Activated naive CD4-positive, alpha-beta T cell treated with anti-CD3 and anti-CD28 coated beads, Interleukin-2, amount 50 U/mL, for 72 hours (primary cell): Measurements from ENCODE around the gene SCUBE2. TPM values are rescaled to one million over a fixed set of nuclear protein-coding genes. Genes with fewer than 3 reads are reported as not detected.
A peak's percentile ranks its signal among the peaks of the same experiment; 100 is the strongest.
"Not testable (repeated sequence)": the region's sequence is repeated elsewhere in the genome, so short reads cannot be mapped to it uniquely, and the experiment has no call there.

ENCODE experiments used
- ATAC-seq, 2 donors: fragments of 150-1000 bp; cut with Tn5 transposase; 2 replicates each; pipeline ENCODE4 v1.10.0; 2021; ENCODE audit warnings: mild to moderate bottlenecking in 2 of 2, moderate library complexity in 2 of 2
- DNase-seq, 2 donors: peaks; one replicate each; pipeline ENCODE4 v3.0.0; 2021 to 2022; ENCODE audit warnings: low spot score in 2 of 2
- H3K27ac Mint-ChIP-seq, 2 donors: one replicate each; pipeline ENCODE4 v1.8.0; 2022; ENCODE audit warnings: mild to moderate bottlenecking in 2 of 2, mixed read lengths in 2 of 2
- H3K36me3 Mint-ChIP-seq, 2 donors: one replicate each; pipeline ENCODE4 v1.8.0; 2022; ENCODE audit warnings: mixed read lengths in 2 of 2
- H3K9me3 Mint-ChIP-seq, 2 donors: one replicate each; pipeline ENCODE4 v1.8.0; 2022; ENCODE audit warnings: mixed read lengths in 2 of 2
- total RNA-seq, 2 donors: library from RNA; stranded (reverse); gene quantifications; one replicate each; pipeline ENCODE4 v1.2.3, GENCODE V29; 2022

SCUBE2 gene
- total RNA-seq, 2 donors from 2014 or later: 0.61 to 0.70 TPM

DNA sequence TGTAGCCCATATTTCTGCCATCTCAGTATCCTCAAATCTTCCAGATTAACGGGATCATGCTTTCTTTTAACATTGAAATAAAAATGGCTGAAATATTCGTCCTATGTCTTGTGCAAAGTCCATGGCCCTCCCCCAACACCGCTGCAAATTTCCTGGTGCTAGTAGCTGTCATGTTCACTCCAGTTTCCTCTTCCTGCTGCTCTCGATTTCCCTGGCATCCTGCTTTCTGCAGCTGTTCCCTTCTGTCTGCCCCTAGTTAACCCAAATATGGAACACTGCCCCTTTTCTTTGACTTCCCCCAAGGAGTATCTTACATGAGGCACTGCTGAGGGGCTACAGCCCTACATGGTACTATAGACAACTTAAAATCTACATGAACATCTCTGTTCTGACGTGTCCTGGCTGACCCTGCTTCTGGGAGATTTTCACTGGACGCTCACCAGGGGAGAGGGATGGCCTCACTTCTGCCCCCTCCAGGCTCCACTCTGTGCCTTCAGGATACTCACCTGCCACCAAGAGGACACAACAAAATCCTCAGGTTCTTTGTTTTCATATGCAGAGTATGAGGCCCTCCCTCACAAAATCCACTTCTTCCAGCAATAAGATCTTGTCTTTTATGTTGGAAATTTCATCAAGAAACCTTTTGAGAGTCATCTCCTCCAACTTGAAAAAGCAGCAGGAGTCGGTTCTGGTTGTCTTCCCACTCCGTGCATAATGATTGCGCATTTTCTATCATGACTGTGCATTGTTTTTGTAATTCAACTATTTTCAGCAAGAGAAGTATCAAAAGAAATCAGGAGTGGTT lies 29.5 kb upstream of the SCUBE2 start:
- Mint-ChIP-seq H3K36me3 (no peaks in the 10 kb centered on the region), H3K9me3 (no peaks in the 10 kb centered on the region), H3K27ac (no peak overlapping the region)
- no peak for ATAC-seq
- DNase-seq: no peak

GRCh38 chr11:9118277-9118676 lies 26.9 kb upstream of the SCUBE2 start:
- H3K36me3 Mint-ChIP-seq: peaks cover 0 to 1% of the 10 kb centered on the region in 2 donors
- ATAC-seq: no peak

DNA sequence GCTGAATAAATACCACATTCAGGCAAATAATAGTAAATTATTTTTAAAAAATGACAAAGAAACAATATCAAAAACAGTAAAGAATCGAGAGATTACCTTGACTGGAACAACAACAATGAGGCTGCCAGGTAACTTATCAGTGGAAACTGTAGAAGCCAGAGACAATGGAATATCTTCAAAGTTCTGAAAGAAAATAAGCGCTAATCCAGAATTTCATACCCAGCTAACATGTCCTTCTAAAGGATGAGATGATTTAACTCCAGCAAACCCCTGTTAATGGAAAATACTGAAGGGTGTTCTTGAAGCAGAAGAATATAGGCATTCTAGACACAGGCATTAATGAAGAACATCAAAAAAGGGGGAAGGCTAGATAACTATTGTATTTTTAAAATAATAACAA lies 20.7 kb upstream of the SCUBE2 start:
- Mint-ChIP-seq H3K27ac (no peak overlapping the region), H3K9me3 (peaks cover 10 to 21% of the 10 kb centered on the region in 2 donors), H3K36me3 (peaks cover 9 to 26% of the 10 kb centered on the region in 2 donors)
- DNase-seq (no peak), ATAC-seq (no peak)

More at GRCh38 chr11:9118277-9118676, 26.9 kb upstream of the SCUBE2 start:
- no peak for DNase-seq
- Mint-ChIP-seq H3K9me3 (peaks cover 0 to 5% of the 10 kb centered on the region in 2 donors), H3K27ac (no peak overlapping the region)

DNA sequence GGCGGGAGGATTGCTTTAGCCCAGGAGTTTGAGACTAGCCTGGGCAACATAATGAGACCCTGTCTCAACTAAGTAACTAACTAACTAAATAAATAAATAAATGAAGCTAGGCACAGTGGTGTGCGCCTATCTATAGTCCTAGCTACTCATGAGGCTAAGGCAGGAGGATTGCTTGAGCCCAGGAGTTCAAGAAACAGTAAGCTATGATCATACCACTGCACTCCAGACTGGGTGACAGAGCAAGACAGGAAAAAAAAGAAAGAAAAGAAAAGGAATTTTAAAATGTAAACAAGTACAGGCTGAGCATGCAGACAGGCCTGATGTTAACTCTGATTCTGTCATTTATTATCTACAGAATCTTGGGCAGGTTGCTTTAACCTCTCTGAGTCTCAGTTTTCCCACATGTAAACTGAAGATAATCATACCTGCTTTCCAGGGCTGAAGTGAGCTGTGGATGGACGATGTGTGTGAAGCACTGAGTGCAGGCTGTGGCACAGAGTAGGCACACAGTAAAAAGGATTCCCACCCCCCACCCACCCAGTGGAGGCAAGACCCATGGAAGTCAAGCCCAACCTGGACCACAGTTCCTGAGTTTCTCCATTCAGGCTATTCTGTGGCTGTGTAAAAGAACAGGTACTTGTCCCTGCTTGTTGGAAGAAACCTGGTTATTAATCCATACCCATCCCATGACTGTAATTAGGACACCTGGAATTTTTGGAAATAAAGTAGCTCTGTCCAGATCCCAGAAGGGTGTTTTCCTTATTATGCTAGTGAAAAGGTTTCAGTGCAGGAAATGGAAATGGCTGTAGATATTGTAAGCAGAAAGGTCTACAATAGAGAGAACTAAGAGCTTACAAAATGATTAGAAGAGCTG lies 18.7 kb upstream of the SCUBE2 start:
- DNase-seq (no peak), ATAC-seq (no peak)
- peaks cover 9 to 26% of the 10 kb centered on the region in 2 donors for H3K36me3 Mint-ChIP-seq
- H3K9me3 Mint-ChIP-seq: peaks cover 10 to 21% of the 10 kb centered on the region in 2 donors
- H3K27ac Mint-ChIP-seq: no peak overlapping the region

DNA sequence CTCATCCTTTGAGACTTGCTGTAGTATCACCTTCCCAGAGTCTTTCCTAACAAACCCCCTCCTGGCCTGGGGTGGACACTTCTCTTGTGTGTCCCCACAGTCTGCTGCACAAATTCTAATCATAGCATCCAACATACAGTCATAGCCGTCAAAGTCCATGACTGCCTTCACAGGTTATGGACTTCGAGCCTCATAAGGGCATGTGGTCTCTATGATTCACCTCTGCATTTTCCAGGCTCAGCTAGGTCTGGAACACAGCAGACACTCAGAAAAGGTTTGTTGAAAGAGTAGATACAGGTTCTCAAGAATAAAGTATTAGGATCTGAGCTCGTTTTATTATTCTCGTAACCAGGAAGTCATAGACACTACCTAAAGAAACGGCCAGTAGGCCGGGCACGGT lies 13.2 kb upstream of the SCUBE2 start:
- Mint-ChIP-seq H3K27ac (peak overlapping the region; percentile 1 to 12), H3K36me3 (no peaks in the 10 kb centered on the region), H3K9me3 (no peaks in the 10 kb centered on the region)
- no peak for DNase-seq
- no peak for ATAC-seq

GRCh38 chr11:9103542-9104276 lies 12.3 kb upstream of the SCUBE2 start:
- Mint-ChIP-seq H3K36me3 (no peaks in the 10 kb centered on the region), H3K9me3 (no peaks in the 10 kb centered on the region), H3K27ac (no peak overlapping the region)
- DNase-seq (no peak), ATAC-seq (no peak)

DNA sequence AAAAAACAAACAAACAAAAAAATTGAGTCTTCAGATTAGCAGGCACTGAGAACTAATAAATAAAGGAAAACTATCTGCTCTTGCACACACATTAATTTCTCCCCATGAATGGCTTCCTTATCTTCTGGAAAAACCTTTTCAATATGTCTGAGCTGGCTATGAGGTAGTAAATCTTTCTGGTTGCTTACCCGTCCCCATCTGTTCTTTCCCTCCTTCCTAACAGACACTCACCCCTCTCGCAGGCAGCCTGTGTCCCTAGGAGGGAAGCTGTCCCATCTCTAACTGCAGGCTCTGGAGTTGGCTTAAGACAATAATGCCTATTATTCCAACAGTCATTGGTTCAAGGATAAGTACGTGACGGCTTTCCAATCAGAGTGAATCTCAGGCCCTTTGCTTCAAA lies 8.2 kb upstream of the SCUBE2 start:
- H3K27ac Mint-ChIP-seq: no peak overlapping the region
- no peaks in the 10 kb centered on the region for H3K36me3 Mint-ChIP-seq
- DNase-seq (no peak), ATAC-seq (no peak)
- H3K9me3 Mint-ChIP-seq: no peaks in the 10 kb centered on the region

GRCh38 chr11:9098455-9098854 lies 7.1 kb upstream of the SCUBE2 start:
- H3K27ac Mint-ChIP-seq, H3K36me3 Mint-ChIP-seq, ATAC-seq, DNase-seq, H3K9me3 Mint-ChIP-seq: not testable (repeated sequence)

- peak overlapping the region in 1 of 2 donors; percentile 38 for H3K27ac Mint-ChIP-seq
- not testable (repeated sequence) for H3K9me3 Mint-ChIP-seq, ATAC-seq, DNase-seq, H3K36me3 Mint-ChIP-seq
Observed at GRCh38 chr11:9097186-9097943, 6.0 kb upstream of the SCUBE2 start.

- no peaks in the 10 kb centered on the region for H3K9me3 Mint-ChIP-seq
- DNase-seq: no peak
- no peaks in the 10 kb centered on the region for H3K36me3 Mint-ChIP-seq
- no peak for ATAC-seq
- H3K27ac Mint-ChIP-seq: no peak overlapping the region
Observed at GRCh38 chr11:9096427-9096826, 5.0 kb upstream of the SCUBE2 start.

DNA sequence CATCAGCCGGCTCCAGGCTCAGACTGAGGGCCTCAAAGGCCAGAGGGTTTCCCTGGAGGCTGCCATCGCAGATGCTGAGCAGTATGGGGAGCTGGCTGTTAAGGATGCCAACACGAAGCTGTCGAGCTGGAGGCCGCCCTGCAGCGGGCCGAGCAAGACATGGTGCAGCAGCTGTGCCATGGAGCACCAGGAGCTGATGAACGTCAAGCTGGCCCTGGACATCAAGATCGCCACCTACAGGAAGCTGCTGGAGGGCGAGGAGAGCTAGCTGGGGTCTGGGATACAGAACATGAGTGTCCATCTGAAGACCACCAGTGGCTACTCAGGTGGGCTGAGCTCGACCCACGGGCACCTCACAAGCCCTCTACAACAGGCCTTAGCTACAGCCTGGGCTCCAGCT lies 4.0 kb upstream of the SCUBE2 start:
- Mint-ChIP-seq H3K27ac (no peak overlapping the region), H3K36me3 (no peaks in the 10 kb centered on the region), H3K9me3 (no peaks in the 10 kb centered on the region)
- DNase-seq (peak in 1 of 2 donors; percentile 24), ATAC-seq (no peak)

DNA sequence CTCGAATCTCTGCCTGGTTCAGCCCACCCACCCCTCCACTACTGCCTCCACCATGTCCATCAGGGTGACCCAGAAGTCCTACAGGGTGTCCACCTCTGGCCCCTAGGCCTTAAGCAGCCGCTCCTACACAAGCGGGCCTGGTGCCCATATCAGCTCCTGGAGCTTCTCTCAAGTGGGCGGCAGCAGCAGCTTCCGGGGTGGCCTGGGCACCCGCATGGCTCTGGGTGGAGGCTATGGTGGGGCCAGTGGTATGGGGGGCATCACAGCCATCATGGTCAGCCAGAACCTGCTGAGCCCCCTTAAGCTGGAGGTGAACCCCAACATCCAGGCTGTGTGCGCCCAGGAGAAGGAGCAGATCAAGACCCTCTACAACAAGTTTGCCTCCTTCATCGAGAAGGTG lies 3.0 kb upstream of the SCUBE2 start:
- Mint-ChIP-seq H3K9me3 (no peaks in the 10 kb centered on the region), H3K27ac (no peak overlapping the region), H3K36me3 (no peaks in the 10 kb centered on the region)
- DNase-seq (no peak), ATAC-seq (no peak)

GRCh38 chr11:9092853-9093778 lies 1.7 kb upstream of the SCUBE2 start:
- Mint-ChIP-seq H3K9me3 (no peaks in the 10 kb centered on the region), H3K27ac (no peak overlapping the region), H3K36me3 (no peaks in the 10 kb centered on the region)
- DNase-seq (no peak), ATAC-seq (no peak)

GRCh38 chr11:9092072-9092471 lies 673 bp upstream of the SCUBE2 start:
- Mint-ChIP-seq H3K27ac (no peak overlapping the region), H3K9me3 (no peaks in the 10 kb centered on the region), H3K36me3 (no peaks in the 10 kb centered on the region)
- no peak for ATAC-seq
- no peak for DNase-seq

- ATAC-seq (no peak), DNase-seq (no peak)
- no peak overlapping the region for H3K27ac Mint-ChIP-seq
- no peaks in the 10 kb centered on the region for H3K36me3 Mint-ChIP-seq
- no peaks in the 10 kb centered on the region for H3K9me3 Mint-ChIP-seq
Observed at GRCh38 chr11:9090488-9091043, 833 bp downstream of the SCUBE2 start.
